GM12872 (cell line): ENCODE measurements around the gene SOBP.

Experiments
- TF ChIP-seq, protein P1 (sequence below): IDR thresholded peaks from 3 replicates; pipeline ENCODE4 v1.5.1; 2011; ENCODE audit warnings: low read depth, mild to moderate bottlenecking, low read length, moderate library complexity; ENCODE audit not compliant: insufficient read depth

The SOBP gene

GRCh38 chr6:107661291-107661690 lies 171.4 kb downstream of the SOBP start:
- TF ChIP-seq, protein P1, sequence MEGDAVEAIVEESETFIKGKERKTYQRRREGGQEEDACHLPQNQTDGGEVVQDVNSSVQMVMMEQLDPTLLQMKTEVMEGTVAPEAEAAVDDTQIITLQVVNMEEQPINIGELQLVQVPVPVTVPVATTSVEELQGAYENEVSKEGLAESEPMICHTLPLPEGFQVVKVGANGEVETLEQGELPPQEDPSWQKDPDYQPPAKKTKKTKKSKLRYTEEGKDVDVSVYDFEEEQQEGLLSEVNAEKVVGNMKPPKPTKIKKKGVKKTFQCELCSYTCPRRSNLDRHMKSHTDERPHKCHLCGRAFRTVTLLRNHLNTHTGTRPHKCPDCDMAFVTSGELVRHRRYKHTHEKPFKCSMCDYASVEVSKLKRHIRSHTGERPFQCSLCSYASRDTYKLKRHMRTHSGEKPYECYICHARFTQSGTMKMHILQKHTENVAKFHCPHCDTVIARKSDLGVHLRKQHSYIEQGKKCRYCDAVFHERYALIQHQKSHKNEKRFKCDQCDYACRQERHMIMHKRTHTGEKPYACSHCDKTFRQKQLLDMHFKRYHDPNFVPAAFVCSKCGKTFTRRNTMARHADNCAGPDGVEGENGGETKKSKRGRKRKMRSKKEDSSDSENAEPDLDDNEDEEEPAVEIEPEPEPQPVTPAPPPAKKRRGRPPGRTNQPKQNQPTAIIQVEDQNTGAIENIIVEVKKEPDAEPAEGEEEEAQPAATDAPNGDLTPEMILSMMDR, result no peak

DNA sequence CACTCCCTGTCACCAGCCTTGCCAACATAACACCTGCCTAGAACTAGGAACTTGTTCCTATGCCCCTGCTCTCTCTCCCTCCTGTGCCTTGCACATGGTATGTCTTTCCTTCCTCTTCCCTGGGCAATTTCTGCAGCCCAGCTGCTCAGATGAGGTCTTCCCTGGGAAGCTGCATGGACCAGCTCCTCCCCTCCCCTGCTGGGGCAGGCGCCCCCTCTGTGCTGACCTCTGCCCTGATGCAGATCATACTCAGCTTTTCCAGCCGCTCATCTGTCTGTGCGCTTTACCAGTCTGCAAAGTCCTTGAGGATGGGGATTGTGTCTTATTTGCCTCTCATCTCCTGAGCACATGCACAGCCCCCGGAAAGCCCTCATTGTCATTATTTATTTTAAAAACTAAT lies 172.4 kb downstream of the SOBP start:
- TF ChIP-seq, protein P1, result no peak

- TF ChIP-seq, protein P1, result no peak
These were observed 173.4 kb downstream of the SOBP start for GRCh38 chr6:107663308-107663707.

- TF ChIP-seq, protein P1, result no peak
These were observed 175.5 kb downstream of the SOBP start for GRCh38 chr6:107665382-107665781.

- TF ChIP-seq, protein P1, result no peak
These were observed 176.4 kb downstream of the SOBP start for GRCh38 chr6:107666084-107666980.

DNA sequence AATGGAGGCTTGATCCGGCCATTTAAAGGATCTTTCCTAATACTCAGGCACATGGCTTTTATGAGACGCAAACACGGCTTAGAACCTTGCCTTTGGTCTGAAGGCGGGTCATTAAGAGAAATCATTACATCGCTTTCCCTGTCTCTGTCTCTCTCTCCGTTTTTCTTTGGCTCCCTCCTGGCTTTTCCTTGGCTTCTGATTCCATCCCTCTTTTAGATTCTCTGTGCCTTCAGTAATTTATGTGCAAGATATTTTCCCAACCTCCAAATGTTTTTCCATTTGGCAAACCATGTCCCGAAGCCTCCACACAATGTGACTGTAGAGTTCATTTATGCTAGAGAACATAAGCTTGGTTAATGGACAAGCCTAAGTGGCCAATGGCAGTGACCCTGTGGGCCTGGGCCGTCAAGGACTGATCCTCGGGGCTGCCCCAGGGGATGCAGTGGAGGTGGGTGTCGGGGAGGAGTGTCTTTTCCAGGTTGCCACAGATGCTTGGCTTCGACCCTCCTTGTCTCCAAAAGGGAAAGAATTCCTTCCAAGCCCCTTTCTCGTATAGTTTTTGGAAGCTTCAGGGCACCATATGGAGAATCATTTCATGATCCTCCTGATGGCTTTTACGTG lies 177.2 kb downstream of the SOBP start:
- TF ChIP-seq, protein P1, result no peak

GRCh38 chr6:107667790-107668189 lies 177.9 kb downstream of the SOBP start:
- TF ChIP-seq, protein P1, result no peak
